HG03139 (cell line): ENCODE data around the gene PACRG.

Source experiments
- ATAC-seq: cut with Tn5 transposase; IDR thresholded peaks from one replicate; pipeline ENCODE4 v1.9.1; 2021; ENCODE audit not compliant: unreplicated experiment

Gene PACRG

DNA sequence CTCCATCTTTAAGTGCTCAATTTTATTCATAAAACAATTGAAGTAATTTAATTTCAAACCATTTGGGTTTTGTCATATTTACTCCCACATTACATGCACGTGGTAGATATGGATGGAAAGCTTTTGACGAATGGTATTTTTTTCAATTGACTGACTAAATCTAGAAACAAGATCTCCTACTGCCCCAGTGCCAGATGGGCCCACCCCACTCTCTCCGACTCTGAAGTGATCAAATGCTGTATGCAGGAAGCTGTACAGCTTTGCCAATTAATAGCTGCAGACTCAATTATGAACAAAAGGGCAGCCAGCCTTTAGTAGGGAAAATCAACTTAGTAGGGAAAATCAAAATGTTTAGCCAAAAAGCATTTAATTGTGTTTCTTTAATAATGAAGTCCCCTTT is 46.2 kb downstream of the PACRG start:
- ATAC-seq, result no peak

DNA sequence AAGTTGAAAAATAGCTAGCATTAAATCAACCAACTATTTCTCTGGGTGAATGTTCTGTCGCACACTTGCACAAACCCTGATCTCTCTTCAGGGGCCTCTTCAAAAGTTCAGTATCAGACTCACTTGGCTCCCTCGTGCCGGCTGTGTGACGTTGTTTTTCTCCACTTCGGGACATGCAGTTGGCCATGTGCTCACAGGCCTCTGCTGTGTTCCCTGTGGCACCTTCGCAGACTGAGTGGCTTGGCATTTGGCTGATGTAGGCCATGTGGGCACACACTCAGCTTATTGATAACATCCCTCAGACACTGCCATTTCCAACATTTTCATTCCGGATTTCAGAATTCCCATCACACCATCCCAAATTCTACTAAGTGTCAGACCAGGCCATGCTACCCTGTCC is 49.3 kb downstream of the PACRG start:
- no peak for ATAC-seq

DNA sequence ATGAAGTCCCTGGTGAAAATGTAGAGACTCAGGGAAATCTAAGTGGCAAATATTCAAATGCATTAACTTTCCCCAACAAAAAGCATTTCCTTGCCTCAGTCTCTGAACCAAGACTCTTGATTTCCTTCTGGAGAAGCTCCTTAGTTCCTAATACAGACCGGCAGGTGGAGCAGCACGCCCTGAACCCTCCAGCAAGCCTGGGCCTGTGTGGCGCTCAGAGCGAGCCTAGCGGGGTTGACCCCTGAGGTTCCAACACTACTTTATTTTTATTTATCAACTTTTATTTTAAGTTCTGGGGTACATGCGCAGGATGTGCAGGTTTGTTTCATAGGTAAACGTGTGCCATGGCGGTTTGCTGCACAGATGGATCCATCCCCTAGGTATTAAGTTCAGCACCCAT is 50.8 kb downstream of the PACRG start:
- no peak for ATAC-seq

DNA sequence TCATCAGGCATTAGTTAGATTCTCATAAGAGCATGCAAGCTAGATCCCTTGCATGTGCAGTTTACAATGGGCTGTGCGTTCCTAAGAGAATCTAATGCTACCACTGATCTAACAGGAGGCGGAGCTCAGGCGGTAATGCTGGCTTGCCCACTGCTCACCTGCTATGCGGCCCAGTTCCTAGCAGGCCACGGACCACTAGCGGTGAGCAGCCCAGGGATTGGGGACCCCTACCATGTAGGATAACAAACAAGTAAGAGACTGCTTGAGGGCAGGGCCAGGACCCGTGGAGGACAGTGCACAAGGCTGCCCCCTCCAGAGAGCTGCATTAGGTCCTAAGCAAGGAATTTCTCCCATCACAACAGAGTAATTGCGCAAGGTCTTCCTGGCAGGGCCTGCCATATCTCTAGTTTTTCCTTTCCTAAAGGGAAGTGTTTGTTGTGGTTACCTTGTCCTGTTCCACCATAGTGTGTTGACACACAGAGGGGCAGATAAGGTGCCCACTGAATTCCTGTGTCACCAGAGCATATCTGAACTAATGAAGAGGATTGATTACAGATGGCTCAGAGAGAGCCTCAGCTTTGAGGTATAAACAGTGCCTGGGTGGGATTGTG is 58.0 kb downstream of the PACRG start:
- no peak for ATAC-seq

DNA sequence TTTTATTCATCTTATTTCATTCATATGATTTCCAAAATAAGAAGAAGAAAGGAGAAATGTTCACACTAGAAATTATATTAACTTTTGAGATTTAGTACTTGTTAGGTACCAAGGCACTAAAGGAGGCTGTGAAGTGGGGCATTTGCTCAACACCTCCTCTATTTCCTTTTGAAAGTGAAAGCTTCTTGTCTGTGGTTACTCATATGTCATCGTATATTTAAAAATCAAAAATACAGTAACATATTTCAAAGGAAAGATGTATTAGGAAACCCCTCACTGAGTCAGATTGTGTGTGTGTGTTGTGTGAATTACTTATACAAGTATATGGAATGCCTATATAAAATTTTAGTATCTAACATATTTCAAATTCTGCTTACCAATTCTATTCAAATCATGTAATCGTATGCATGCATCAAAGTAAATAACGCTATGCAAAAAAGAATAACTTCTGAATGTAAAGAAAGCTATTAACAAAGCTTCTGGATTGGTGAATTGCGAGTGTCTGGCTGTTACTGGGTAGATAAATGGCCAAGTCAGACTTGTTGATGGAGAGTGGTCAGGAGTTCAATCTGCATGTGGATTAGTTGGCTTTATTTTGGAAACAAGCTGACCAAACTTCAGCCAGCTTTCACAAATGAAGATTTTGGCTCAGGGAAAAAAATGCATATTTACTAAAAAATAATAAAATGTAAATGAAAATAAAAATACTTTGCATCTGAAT is 70.9 kb downstream of the PACRG start:
- no peak for ATAC-seq

DNA sequence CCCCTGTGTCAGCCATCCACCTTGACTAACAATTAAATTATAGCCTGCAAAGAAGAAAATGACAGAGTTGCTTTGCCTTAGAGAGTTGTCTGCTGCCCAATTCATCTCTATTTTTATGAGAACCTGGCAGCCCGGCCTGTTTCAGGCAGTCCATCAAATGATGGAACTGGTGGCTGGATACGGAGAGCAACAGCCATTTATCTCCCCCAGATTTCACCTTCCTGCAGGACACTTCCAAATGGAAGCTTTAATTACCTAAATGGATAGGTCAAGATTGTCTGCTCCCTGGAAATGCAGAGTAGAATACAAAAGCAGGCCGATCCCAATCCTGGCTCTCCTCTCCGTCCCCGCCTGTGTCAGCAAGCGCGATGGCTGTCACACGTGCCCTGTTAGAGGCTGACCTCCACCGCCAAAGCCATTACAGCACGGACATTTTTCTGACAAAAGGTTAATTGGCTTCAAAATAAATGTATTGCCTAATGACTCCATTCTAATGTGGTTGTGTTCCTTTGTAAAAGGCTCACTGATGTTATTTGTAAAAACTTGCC is 86.7 kb downstream of the PACRG start:
- ATAC-seq, result no peak

DNA sequence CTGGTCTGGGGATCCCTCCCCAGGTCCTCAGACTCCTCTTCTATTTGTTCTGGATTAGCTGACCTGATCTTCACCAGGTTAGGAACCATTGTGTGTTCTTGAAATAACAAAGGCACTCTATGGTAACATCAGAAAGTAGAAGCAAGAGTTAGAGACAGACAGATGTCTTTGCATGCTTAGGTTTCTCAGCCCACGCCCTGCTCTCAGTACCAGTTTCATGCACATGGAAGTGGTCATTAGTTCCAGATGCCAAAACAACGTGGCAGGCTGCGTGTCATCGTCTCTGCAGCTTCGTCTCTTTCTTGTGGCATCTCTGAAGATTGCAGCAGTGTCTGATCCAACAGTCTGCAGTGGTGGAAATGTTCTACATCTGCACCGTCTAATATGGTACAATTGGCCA is 89.4 kb downstream of the PACRG start:
- ATAC-seq, result no peak

DNA sequence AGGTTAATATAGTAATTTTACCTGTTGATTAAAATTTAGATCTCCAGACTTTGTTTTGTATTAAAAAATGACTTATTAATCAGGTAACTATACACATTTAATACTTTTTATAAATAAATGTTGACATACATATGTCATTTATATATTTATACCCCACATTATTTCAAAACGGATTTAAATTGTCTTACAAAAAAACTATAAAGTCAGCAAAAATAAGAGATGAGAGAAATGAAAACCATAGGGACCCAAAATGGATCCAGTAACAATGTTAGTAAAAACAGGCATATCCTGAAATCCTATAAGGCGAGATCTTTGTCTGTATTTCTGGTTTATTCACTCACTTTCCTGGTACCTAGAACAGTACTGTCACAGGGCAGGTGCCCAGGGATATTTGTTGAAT is 91.5 kb downstream of the PACRG start:
- ATAC-seq, result no peak

DNA sequence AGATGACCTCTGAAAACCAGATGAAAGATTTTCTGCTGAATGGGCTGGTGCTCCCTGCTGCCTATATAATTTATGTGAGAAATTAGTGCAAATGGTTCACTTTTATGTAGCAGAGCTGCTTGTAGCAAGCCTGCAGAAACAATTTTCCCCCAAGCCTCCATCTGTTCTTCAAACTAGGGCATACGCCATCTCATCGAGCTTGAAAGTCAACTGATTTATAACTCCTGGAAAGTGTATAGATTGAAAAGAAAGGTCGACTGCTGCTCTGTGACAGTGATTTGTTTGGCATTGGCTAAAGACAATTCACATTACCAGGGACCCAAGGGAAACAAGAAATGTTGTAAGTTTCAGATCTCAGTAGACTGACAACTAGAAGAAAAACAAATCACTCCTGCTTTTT is 93.3 kb downstream of the PACRG start:
- ATAC-seq, result no peak

DNA sequence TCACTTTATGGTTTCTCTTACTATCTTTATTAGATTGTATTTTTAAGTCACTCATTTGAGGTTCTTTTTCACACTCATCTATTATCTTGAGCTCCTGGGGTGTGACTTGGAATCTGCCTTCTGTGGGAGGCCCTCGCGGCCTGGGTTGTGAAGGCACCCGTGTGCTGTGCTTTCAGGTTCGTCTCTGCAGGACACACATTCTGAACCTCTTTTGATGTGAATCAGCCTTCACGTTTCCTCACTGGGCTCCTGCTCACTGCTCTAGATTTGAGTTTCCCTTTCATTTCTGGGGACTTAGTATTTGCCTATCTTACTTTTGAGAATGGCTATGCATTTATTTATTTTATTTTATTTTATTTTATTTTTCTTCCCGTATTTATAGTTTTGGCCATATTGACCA is 97.8 kb downstream of the PACRG start:
- ATAC-seq, result no peak

DNA sequence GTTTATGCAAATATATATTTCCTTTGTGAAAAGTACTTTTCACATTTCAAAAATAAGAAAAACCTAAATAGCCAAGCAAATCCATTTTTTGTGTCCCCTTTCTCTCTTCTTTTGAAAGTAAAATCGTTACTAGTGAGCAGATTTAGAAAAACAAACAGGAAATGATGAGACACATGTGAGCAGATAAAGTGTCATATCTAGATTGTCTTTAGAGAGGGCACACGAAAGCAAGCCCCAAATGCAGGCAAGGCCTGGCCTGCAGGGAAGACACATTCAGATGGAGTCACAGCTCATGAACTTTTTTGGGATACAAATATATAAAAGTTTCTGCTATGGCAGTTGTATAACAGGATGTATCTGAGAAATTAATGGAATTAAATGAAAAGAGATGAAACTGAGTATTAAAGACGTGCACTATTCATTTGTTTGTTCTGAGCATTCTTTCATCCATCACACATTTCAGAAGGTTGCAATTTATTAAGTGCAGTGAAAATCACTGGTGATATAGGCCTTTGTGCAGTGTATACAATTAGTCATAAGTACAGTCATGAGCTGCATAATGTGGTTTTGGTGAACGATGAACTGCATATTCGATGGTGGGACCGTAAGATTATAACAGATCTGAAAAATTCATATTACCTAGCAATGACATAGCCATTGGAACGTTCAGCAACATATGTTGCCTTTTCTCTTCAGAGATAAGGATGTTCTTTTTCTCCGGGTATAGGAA is 101.4 kb downstream of the PACRG start:
- ATAC-seq, result no peak

DNA sequence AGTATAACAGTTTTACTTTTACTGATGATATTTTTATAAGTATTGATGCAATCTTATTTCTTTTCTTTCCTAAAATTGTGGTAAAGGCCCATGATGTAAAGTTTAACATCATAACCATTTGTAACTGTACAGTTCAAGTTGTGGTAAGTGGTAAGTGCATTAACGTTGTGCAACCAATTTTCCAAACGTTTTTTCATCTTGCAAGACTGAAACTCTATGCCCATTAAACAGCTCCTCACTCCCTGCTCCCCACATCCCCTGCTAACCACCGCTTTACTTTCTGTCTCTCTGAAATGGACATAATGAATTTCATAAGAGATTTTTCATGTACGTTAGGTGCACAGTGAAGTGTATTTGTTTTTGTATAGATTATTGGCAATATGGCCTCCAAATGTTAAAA is 106.0 kb downstream of the PACRG start:
- no peak for ATAC-seq

DNA sequence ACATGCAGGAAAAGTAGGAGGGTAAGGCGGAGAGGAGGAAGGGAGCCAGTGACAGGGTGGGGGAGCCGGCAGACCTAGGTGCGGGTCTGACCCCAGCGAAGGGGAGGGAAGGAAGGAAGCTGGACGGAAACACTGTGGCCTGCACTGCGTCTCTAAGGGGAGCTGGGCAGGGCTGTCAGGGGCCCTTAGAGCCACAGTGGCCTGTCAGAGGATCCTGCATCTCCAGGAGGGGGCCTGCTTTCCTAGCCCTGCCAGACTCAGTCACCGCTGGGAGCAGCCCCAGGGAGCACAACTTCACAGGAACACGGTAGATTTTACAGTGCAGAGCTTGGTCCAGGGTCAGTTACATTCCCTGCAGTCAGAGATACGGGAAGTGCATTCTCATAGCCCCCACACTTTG is 118.2 kb downstream of the PACRG start:
- ATAC-seq, result no peak

DNA sequence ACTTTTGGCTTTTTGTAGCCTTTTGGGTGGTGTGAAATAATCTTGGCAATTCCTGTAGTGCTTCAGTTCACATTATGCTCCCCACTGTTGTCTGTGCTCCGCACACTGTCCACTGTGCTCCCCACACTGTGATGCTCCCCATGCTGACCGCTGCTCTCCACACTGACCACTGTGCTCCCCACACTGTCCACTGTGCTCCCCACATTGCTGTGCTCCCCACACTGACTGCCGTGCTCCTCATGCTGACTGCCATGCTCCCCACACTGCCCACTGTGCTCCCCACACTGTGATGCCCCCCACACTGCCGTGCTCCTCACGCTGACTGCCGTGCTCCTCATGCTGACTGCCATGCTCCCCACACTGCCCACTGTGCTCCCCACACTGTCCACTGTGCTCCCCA is 118.9 kb downstream of the PACRG start:
- ATAC-seq, result no peak

DNA sequence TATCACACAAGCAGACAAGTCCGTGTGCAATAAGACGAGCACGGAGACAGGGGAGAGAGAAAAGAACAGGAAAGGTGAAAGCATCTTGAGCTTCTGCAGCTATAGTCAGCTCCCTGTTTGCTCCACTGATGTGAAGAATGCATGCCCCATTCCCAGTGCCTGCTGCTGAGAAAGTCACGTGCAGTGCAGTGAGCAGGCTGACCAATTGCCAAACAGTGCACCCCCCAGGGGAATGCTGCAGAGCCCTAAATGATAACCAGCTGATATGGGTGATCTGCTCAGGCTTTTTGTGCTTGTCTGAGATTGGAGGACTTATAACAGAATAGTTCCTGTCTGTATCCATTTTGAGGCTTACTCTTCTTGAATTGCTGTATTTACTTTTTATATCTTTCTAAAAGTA is 121.5 kb downstream of the PACRG start:
- ATAC-seq, result no peak

DNA sequence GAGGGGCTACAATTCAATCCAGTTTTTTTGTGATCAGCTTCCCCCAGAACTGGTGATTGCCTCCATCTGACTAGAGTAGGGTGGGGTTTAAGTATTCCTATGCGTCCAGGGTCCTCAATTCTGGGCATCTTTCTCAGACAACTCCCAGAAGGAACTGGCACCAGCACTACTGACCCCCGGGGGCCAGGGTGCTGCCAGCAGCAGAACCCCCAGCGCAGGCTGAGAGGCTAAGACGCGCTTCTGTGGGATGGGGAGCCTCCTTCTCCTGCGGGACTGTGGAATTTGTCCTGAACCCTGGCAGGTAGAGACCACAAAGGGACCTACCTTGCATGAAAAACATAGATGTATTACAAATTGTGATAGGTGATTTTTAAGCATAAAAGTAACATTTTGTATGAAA is 124.4 kb downstream of the PACRG start:
- no peak for ATAC-seq

DNA sequence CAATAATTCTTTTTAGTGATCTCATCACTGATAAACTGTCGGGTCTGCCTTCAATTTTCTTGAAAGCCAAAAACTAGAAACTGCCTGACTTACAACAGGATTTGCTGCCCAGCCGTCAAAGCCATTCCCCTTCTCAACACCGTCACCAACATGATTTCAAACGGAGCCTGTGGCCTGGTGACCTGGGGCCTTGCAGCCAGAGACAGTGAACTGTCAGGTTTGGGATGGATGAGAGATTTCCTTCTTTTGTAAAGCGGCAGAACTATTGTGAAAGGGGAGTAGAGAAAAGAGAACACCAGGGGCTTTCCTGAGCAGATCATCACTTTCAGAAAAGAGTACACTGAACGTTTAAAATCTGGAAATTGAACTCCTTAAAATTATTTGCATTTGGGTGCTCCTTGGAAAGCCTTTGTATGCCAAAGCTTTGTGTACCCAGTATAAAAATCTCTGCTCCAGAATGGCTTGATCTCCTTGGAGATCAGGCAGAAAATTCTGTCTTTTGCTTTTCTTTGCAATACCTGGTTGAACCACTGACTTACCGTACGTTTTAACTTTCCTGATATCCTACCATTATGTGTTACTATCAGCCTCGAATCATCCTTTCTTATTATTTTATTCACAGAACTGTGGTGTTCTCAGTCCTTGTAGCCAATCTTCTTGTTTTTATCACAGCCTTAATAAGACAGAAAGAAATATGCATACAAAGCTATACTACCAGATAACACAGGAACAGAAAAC is 125.2 kb downstream of the PACRG start:
- no peak for ATAC-seq

DNA sequence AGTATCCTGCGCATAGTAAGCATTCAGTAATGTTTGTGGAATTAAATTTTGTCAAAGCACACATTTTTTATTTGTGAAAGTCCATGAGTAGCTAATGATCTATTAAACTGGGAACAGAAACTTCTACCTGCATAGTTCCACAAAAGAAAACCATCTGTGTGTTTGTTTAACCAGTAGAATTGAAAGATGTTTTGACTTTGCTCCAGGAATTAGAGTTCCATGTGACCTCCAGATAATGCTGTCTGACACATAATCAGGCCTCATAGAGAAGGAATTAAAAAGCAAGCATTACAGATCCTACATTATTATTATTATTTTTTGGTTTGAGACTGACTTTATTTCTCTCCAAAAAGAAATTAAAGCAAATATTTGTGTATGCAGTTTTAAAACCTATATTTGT is 126.5 kb downstream of the PACRG start:
- ATAC-seq, result no peak

DNA sequence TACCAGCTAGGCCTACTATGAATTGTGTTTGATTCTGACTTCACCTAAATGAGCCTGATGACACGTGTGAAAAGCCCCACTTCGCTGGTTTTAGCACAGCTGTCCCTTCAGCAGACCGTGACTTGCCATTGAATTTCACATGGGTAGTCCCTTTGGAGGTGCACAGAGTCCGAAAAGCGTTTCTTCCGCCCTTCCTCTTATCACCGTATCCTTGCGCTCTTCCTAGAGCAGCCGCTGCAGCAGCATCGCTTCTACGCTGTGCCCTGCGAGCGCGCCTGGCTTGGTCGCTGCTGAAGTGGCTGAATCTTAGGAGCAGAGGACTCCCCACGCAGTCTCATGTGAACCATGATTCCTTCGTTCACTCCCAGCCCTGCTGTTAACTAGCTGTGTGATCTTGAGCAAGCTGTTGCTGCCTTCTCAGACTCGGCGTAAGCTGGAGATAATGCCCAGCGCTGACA is 127.0 kb downstream of the PACRG start:
- no peak for ATAC-seq

DNA sequence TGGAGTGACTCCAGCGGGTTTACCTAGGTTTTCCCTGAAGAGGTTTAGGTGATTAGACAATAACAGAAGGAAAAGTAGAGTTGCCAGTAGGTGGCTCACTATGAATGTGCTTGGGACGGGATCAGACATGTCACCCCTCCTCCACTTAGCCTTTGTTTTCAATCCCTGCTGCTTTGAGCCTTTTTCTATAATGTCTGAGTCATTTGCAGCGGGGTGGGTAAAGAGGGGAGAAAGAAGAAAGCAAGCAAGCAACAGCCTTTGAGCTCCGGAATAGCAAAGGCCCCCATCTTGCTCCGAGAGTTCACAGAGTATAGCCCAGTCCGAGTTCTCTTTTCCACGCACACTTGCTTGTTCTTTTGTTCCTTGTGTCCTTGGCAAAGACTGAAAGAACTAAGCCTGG is 129.1 kb downstream of the PACRG start:
- ATAC-seq, result no peak

DNA sequence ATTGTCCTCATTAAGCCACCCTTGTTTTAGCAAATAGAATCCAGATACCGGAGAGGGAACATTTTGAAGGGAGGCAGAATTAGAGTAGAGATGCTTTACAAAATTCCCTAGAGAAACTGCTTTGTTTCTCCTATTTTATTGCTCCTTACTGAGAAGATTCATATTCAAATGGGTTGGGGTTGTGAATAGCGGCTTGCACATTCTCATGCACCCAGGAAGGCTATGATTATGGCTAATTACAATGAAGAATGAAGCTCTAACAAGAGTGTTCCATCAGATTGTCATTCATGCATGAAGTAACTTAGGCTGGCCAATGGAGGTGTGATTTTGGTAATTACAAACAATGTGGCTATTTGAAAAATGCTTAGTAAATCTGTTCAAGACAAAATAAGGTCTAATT is 129.6 kb downstream of the PACRG start:
- ATAC-seq, result no peak
